CD4-positive, alpha-beta T cell treated with Interleukin-21 for 1 hour (primary cell): ENCODE measurements around the gene FES.
"Not testable (repeated sequence)": the region's sequence is repeated elsewhere in the genome, so short reads cannot be mapped to it uniquely, and the experiment has no call there.

Source experiments
- DNase-seq: peaks from one replicate; pipeline ENCODE4 v3.0.0-alpha.2; 2020

FES gene

DNA sequence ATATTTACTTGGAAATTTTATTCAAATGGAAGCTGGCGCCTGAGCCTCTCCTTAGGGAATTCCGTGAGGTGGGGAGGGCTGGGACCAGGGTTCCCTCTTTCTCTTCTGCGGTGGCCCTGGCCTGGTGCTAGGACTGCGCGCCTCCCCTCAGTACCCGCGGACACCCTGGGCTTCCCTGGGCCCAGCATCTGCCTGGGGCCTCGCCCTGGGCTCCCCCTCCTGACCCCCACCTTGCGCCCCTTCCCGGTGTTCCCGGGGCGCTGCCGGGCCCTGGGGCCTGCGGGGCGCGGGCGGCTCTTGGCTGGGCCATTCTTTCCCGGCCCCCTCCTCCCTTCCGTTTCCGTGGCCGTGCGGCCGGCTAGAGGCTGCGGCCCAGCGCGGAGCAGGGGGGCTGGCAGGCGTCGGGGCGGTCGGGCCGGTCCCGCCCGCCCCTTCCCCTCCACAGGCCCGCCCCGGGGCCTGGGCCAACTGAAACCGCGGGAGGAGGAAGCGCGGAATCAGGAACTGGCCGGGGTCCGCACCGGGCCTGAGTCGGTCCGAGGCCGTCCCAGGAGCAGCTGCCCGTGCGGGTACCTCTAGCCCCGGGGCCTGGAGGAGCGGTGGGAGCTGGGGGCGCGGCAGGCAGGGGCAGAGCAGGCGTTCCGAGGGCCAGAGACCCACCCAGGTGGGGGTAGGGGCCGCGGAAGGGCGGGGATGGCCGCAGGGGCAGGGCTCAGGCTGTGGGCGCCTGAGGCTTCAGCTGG, at the start of gene FES:
FES (plus strand) TSS at position 529 of the 743 bp plus-strand sequence. CDS start 542 bp downstream, outside the sequence.
- no peak for DNase-seq

DNA sequence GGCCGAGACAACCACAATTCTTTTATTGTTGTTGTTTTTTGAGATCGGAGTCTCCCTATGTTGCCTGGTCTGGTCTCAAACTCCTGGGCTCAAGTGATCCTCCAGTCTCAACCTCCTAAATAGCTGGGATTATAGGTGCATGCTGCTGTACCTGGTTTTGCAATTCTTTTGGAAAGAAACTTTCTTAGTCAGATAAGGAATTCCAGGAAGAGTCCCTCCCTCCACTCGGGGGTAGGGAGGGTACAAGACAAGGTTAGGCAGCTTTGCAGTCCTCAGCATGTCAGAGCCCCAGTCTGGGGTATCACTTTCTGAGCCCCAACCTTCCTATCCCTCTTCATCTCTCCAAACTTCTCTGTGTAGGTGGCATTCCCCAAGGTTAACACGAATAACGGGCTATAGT, 49.7 kb upstream of the FES start:
- no peak for DNase-seq

DNA sequence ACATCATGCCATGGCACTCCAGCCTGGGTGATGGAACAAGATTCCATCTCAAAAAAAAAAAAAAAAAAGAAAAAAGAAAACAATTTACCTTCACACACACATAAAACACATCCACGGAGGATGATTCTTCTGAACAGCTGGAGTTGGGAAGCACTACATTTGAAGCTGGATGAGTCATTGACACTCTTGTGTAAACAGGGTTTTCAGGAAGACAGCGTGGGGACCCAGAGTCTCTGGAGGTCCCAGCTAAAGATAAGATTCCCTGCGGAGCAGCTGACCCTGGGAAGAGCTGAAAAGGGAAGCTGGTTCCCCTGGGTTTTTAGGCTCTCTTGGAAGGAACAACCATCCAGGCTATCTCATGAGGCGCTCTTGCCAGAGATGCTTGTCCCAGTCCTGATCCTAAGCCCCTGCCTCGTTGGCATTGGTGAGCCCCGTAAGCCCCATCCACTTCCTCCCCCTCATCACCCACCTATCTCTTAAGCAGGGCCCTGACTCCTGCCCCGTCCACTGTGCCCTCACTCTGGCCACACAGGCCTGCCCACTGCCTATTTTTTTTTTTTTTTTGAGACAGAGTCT, 47.9 kb upstream of the FES start:
- DNase-seq = no peak

DNA sequence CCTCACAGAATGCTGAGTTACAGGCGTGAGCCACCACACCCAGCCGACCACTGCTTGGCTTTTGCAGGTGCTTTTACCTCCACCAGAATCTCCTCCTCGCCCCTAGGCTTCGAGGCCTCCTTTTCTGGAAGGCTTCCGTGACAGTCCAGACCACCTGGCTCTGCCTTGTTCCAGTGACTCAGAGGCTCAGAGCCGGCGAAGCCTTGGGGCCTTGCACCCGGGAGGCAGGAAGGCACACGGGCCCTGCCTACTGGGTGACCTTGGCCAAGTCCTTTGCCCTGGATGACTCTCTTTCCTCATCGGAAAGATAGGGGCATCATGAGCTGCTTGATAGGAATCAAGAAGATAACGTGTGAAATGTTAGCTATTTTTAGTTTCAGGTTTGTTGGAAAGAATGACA, 47.2 kb upstream of the FES start:
- no peak for DNase-seq

DNA sequence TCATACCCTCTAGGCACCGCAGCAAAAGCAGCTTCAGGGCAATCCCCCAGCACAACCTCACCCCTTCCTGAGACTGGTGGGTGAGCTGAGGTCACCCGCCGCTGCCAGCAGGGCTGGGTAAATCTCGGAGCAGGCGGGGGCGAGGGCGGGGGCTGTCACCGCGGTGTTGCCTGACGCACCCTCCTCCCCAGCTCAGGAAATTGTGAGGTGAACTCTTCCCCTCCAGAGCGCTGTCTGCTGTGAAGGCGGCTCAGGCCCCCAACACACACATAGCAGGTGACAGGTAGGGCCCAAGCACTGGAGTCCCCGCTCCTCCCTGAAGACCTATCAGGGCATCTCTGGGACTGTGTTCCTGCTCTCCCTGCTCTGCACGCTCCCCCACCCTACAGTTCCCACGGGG, 46.2 kb upstream of the FES start:
- DNase-seq = peak; percentile 85

DNA sequence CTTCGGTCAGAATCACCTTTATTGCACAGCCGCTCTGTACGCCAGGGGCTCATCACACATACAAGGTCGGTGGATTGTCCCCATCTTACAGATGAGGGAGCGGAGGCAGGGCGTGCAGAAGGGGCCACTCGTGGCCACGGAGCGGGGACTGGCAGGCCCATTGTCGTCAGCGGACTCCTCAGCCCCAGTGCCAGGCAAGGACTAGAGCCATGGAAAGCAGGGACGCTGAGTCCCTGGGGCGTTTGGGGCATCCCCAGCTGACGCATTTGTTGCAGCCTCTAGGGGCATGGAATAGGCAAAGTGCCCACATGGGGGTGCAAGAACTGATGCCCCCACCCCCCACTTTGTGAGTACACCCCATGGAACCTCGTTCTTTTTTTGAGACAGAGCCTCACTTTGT, 45.8 kb upstream of the FES start:
- DNase-seq = no peak

DNA sequence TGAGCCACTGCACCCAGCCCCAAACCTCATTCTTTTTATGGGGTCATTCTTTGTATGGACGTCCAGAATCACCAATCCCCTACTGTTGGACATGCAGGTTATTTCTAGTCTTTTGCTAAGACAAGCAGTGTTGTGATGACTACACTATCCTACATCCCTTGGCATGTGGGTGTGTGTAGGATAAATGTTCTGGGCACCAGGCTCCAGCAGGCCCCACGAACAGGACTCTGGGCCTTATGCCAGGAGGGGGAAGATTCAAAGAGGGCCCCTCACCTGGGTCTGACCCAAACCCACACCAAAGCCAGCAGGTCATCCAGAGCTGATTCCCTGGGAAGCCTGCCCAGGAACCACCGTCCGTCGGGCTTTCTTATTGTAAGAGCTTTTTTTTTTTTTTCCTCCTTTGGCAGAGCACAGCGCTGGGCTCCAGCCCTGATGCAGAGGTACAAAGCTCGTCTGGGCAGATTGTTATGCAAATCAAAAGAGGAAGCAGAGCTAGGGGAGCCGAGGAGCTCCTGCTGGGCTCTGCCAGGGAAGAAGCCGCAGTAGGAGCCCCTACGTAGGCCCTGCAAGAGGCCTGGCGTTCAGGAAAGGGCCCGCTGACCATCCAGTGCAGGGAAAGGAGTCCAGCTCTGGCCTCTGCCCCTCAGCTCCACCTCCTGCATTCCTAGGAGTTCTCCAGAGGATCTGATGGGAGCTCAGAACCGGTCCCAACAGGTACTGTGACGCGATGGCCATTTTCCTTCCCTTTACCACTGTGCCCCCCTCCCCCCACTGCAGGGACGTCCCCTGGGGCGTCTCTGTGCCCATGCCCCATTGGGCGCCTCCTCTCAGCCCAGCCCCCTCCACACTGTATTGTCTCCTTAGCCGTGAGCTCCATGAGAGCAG, 44.9 kb upstream of the FES start:
- DNase-seq = no peak

DNA sequence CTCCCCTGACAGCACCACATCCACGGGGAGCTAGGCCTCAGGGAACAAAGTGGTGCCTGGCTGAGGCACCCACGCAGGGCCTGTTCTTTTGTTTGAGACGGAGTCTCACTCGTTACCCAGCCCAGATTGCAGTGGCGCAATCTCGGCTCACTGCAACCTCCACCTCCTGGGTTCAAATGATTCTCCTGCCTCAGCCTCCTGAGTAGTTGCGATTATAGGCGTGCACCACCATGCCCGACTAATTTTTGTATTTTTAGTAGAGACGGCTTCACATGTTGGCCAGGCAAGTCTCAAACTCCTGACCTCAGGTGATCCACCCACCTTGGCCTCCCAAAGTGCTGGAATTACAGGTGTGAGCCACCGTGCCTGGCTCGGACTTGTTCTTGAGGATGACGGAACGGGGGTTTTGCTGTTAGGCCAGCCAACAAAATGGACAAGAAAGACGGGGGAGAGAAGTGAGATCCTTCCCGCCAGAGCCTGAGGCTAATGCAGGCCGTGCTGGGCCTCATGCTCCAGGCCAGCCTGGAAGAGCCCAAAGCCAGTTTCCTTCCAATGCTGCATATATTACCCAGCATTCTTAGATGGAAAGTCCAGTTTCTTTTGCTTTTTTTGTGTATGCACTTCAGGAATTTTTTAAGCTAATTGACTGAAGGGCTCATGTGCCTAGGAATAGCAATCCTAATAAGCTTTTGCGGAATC, 44.0 kb upstream of the FES start:
- no peak for DNase-seq

DNA sequence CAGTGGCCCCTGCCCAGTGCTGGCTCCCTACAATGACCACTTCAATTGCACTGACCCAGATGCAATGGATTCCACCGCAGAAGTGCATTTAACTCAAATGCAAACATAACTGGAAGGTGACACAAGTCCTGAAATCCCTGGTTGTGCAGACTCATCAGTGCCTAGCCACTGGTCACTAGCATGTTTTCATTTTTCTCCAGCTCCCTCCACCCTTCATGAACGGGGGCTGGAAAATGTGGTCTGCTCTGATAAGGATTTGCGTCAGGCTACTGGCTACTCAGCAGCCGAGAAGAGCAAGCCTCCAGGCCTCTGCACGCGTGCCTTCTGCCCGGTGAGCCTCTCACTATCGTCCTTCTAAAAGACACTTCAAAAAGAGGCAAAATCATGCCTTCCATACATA, 43.4 kb upstream of the FES start:
- DNase-seq = no peak

DNA sequence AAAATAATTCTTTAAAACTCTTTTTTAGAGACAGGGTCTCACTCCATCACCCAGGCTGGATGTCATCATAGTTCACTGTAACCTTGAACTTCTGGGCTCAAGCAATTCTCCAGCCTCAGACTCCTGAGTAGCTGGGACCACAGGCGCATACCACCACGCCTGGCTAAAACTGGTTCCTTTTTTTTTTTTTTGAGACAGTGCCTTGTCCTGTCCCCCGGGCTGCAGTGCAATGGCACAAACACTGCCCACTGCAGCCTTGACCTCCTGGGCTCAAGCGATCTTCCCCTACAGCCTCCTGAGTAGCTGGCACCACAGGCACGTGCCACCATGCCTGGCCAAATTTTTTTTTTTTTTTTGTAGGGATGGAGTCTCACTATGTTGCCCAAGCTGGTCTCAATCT, 39.6 kb upstream of the FES start:
- DNase-seq = no peak

DNA sequence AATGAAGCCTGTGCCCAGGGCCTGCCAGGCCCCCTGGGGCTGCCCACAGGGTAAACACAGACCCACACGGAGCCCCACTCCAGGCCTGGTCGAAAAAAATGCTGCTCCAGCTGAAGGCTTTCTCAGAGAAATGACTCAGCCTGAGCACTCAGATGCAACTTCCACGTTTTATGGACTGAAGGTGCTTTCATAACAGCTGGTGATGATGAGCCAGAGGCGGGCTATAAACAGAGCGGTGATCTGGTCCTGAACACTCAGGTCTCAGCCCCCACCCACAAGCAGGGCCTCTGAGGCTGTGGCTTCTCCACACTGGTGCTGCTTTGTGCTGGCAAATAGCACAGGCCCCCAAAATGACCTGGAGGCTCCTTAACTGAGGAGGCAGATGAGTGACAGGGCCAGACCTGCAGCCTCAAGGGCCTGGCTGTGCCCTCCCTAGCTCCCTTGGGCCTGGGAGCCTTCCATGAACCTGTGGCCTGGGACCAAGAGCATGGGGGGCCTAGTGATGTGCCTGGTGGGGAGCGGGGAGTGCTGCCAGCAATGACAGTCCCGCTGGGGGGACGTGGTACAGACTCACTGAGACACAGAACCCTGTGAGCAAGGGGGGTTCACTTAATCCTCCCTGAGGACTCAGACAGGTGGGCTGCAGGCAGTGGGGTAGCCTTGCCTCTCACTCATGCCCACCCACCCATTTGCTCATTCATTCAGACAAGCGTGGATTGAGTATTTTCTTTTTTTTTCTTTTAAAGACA, 38.9 kb upstream of the FES start:
- no peak for DNase-seq

DNA sequence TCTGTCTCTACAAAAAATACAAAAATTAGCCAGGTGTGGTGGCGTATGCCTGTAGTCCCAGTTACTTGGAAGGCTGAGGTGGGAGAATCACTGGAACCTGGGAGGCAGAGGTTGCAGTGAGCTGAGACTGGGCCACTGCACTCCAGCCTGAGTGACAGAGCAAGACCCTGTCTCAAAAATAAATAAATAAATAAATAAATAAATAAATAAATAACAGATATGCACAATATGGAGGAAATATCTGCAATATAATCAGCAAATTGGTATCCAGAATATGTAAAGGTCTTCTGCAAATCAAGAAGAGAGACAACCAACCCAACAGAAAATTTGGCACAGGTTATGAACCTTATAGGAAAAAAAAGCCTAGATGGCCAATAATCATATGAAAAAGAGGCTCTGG, 34.9 kb upstream of the FES start:
- not testable (repeated sequence) for DNase-seq

DNA sequence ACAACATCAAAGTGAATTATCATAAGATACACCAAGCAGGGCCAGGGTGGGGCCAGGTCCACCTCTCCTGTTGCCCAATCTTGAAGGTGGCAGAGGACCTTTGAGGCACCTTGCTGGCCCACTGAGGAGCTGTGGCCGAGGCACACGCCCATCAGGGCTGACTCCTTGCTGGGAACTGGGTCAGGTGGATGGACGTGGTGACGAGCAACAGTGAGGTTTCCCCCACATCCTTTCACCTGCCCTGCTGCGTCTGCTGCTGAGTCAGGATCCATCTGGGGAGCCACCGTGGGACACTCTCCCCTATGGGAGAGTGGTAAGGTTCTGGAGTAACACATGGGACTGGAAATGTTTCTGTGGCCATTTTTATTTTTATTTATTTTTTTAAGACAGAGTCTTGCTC, 33.2 kb upstream of the FES start:
- peak; percentile 58 for DNase-seq

DNA sequence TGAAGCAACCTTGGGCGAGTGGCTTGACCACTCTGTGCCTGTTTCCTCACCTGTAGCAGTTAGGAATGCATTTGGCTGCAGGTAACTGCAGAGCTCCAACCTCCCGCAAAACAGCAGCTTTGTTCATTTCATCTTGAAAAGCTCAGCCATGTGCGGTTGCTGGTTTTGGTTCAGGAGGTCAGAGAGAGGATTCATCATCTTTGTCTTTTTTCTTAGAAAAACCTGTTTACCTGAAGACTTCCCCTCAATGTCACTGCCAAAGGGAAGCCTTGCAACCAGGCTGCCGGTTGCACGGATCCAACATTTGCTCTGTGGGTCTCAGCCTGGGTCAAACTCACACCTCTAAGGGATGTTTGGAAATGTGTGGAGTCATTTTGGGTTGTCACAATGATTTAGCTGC, 32.4 kb upstream of the FES start:
- DNase-seq = no peak

DNA sequence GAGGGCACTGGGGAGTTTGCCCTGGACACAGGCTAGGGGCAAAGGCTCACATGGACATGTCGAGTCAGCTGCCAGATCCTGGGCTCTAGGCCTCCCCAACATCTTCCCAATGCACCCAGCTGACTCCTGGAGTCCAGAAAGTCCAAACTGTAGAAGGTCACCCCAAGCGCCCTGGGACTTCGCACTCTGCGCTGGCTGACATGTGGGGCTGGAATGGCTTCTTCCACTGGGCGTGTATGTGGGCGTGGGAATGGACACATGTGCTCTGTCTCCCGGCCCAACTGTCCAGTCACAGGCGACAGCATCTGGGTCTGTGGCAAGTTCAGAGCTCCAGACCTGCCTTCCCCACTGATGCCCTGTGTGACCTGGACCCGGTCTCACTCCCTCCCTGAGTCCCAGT, 29.2 kb upstream of the FES start:
- no peak for DNase-seq

DNA sequence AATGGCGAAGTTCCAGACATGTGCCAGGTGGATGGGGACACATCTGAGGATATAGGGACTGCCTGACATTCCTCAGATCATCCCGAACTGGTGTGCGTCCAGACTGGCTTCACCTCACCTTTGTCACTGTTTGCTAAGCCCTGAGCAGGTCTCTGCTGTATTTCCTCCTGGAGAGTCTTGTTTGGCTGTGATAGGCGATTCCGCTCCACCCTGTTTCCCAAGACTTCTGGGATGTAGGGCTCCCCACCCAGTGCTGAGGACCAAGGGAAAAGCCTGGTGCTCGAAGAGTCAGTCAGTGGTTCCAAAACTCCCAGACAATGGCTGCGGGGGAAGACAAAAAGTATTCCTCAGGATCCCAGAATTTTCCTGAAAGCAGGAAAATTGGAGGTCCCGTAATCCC, 27.0 kb upstream of the FES start:
- DNase-seq = no peak

DNA sequence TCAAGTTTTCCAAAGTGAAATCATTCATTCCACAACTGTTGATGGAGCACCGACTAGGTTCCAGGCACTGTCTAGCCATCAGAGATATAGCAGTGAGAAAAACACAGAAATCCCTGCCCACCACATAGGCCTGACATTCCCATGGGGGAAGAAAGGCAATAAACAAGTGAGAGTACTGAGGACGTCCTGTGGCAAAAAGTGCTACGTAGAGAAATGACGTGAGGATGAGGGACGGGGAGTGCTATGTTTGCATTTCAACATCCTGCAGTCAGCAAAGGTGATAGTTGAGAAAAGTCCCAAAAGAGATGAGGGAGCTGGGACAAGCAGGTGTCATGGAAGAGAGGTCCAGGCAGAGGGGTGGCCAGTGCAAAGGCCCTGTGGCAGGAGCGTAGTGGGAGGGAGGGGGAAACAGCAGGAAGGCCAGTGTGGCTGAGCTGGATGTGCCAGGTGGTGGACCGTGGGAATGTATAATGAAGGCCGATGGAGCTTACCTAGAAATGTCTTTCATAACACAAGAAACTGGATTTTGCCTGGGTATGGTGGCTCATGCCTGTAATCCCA, 26.3 kb upstream of the FES start:
- DNase-seq = no peak

DNA sequence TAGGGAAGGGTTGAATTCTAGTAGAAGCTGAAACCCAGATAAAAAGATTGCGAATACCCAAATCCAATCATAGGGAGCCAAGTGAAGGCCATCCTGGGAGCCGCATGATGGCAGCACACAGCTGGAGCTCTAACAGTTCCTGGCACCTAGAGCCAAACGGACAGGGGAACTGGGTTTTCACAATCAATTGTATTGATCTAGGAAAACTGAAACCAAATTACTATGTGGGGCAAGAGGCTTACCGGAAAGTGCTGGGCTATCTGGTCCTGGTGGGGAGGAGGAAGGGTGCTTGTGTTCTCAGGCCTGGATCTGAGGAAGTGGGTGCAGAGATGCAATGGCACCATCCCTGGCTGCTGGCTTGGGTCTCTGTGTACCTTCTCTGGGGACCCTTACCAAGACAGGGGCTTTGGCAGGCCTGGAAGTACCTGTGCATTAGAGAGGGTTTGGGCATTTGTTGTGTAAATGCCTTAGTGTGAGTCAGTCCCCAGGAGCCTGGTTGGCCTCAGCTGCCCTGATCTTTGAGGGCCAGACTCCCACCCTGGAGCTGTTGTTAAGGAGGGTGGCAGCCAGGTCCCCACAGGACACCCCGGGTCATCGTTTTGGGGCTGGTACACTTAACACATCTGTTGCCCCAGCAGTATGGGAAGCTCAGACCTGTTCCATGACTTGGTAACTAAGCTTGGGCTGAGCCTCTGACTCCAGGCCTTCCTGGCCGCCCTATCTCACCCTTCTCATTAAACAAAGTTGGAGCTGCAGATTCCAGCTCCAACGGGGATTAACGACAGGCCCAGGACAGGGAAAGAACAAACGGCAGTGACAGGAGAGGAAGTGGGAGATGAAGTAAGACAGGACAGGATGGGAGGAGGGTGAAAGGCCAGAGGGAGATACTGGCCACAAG, 24.8 kb upstream of the FES start:
- no peak for DNase-seq

DNA sequence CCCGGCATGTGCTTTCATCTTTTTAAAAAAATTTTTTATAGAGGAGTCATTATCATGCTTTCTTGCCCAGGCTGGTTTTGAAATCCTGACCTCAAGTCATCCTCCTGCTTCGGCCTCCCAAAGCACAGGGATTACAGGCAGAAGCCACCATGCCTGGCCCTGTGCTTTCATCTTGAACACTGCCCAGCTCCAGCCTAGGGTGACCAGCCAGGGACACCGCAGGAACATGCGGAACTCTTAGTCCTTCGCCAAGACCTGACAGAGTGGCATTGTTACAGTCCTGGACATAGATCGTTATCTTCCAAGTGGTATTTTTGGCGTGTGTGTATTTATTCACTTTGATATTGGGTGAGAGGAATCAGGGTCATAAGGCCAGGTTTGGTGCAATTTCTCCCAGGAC, 23.9 kb upstream of the FES start:
- no peak for DNase-seq

DNA sequence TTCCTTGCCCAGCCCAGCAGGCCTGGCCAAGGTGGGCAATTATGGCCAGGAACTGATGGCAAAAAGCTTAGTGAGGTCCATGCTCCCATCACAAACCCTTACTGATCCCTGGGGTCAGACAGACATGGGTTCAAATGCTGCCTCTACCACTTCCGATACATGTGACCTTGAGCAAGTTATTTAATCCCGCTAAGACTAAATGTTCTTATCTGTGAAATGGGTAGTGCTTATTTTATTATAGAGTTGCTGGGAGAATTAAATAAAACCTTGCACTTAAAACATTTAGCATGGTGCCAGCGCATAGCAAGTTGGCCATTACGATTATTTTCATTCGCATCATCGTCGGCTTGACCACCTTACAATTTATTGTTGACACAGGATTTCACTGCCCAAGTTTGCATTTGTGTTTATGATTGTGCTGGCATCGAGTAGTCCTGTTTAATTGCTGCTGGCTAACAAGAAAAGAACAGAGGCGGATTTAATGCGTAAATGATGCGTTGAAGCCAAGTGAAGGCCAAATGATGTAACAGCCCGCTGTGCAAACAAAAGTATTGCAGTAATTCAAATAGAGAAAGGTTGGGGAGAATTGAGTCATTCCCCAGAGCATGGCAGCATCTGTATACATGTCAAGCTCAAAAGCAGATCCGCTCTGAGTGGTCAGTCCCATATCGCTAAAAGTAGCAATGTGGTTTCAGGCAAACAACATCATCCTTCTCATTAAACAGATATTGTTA, 23.2 kb upstream of the FES start:
- DNase-seq = no peak

DNA sequence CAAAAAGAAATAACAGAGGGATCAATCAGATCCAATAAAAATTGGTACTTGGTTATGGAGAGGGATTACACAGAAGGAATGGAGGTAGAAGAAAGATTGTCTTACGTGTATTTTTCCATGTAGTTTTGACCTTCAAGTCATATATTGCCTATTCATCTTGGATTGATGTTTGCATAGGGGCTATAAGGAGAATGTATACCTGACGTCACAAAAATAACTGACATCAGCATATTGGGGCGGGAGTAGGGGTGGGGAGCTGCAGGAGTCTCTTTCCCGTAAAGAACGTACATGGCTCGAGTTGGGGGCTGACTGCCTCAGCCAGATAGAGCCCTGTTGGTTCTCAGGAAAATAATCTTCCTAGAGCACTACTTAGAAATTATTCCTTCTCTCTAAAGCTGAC, 21.8 kb upstream of the FES start:
- no peak for DNase-seq
